Neutrophil (primary cell): ENCODE results near the gene HNF4A.
A peak's percentile ranks its signal among the peaks of the same experiment; 100 is the strongest.

Experiments
- H3K27ac ChIP-seq: fragments of 200-600 bp; sonication (generic); 2 replicates; pipeline ENCODE4 v1.5.1; 2016; ENCODE audit warnings: mild to moderate bottlenecking, moderate library complexity
- H3K27me3 ChIP-seq: fragments of 200-600 bp; sonication (generic); 2 replicates; pipeline ENCODE4 v1.6.0; 2016; ENCODE audit warnings: mild to moderate bottlenecking
- H3K36me3 ChIP-seq: fragments of 200-600 bp; sonication (generic); 2 replicates; pipeline ENCODE4 v1.5.1; 2017
- H3K4me1 ChIP-seq, 2 experiments: fragments of 200-600 bp in 1 of 2; sonication (generic) in 1 of 2; 1 replicate in 1 of 2; 2 replicates in 1 of 2; pipeline versions ENCODE4 v1.5.1 to v1.6.1; 2013 to 2016; ENCODE audit warnings: low read depth in 1 of 2, low read length in 1 of 2, mild to moderate bottlenecking in 1 of 2, moderate library complexity in 1 of 2; ENCODE audit not compliant: control insufficient read depth in 1 of 2, insufficient read depth in 1 of 2
- H3K4me3 ChIP-seq, 2 experiments: fragments of 200-600 bp in 1 of 2; sonication (generic) in 1 of 2; 1 replicate in 1 of 2; 2 replicates in 1 of 2; pipeline ENCODE4 v1.5.1; 2013 to 2016; ENCODE audit warnings: low read depth in 1 of 2, low read length in 1 of 2, mild to moderate bottlenecking in 1 of 2, moderate library complexity in 1 of 2
- H3K9me3 ChIP-seq: fragments of 200-600 bp; sonication (generic); 2 replicates; pipeline ENCODE4 v1.5.1; 2016
- CTCF ChIP-seq: fragments of 200-600 bp; sonication (generic); IDR thresholded peaks from 2 replicates; pipeline ENCODE4 v1.5.1; 2016; ENCODE audit warnings: antibody characterized with exemption

HNF4A gene

GRCh38 chr20:44364780-44365179, 9.3 kb downstream of the HNF4A start:
- no peak overlapping the region for H3K4me3 ChIP-seq
- no peaks in the 10 kb centered on the region for H3K4me1 ChIP-seq
- H3K27me3 ChIP-seq = peaks cover 17% of the 10 kb centered on the region
- H3K9me3 ChIP-seq = no peaks in the 10 kb centered on the region
- TF ChIP-seq CTCF = no peak
- H3K36me3 ChIP-seq = no peaks in the 10 kb centered on the region
- no peak overlapping the region for H3K27ac ChIP-seq

GRCh38 chr20:44367746-44368145, 12.2 kb downstream of the HNF4A start:
- H3K27ac ChIP-seq = no peak overlapping the region
- H3K27me3 ChIP-seq = peaks cover 4% of the 10 kb centered on the region
- H3K4me1 ChIP-seq = no peaks in the 10 kb centered on the region
- no peaks in the 10 kb centered on the region for H3K9me3 ChIP-seq
- no peaks in the 10 kb centered on the region for H3K36me3 ChIP-seq
- H3K4me3 ChIP-seq = no peak overlapping the region
- no peak for TF ChIP-seq CTCF

- no peaks in the 10 kb centered on the region for H3K9me3 ChIP-seq
- no peak overlapping the region for H3K4me3 ChIP-seq
- TF ChIP-seq CTCF = no peak
- H3K4me1 ChIP-seq = no peaks in the 10 kb centered on the region
- no peaks in the 10 kb centered on the region for H3K36me3 ChIP-seq
- no peak overlapping the region for H3K27ac ChIP-seq
- H3K27me3 ChIP-seq = peaks cover 10% of the 10 kb centered on the region
Measured at GRCh38 chr20:44370639-44371218, 15.2 kb downstream of the HNF4A start.

GRCh38 chr20:44382641-44383040, 27.1 kb downstream of the HNF4A start:
- H3K27me3 ChIP-seq = peaks cover 7% of the 10 kb centered on the region
- TF ChIP-seq CTCF = no peak
- no peak overlapping the region for H3K27ac ChIP-seq
- no peaks in the 10 kb centered on the region for H3K36me3 ChIP-seq
- no peak overlapping the region for H3K4me3 ChIP-seq
- no peaks in the 10 kb centered on the region for H3K4me1 ChIP-seq
- H3K9me3 ChIP-seq = no peaks in the 10 kb centered on the region

GRCh38 chr20:44384423-44385027, 29.0 kb downstream of the HNF4A start:
- Histone ChIP-seq H3K27me3 (peaks cover 25% of the 10 kb centered on the region), H3K27ac (no peak overlapping the region), H3K36me3 (no peaks in the 10 kb centered on the region), H3K4me1 (peaks cover 4% of the 10 kb centered on the region in 2 experiments), H3K4me3 (no peak overlapping the region), H3K9me3 (no peaks in the 10 kb centered on the region)
- TF ChIP-seq CTCF = peak; percentile 80
